GM20000 (cell line): Measurements from ENCODE around the gene CEND1.
A peak's percentile ranks its signal among the peaks of the same experiment; 100 is the strongest.

Experiments
- DNase-seq: peaks from one replicate; pipeline ENCODE4 v3.0.0; 2012; ENCODE audit warnings: low spot score
- CTCF ChIP-seq: IDR thresholded peaks from 2 replicates; pipeline ENCODE4 v1.5.1; 2012; ENCODE audit warnings: mild to moderate bottlenecking, control low read depth; ENCODE audit errors: extremely low read depth, missing control alignments

Gene CEND1

DNA sequence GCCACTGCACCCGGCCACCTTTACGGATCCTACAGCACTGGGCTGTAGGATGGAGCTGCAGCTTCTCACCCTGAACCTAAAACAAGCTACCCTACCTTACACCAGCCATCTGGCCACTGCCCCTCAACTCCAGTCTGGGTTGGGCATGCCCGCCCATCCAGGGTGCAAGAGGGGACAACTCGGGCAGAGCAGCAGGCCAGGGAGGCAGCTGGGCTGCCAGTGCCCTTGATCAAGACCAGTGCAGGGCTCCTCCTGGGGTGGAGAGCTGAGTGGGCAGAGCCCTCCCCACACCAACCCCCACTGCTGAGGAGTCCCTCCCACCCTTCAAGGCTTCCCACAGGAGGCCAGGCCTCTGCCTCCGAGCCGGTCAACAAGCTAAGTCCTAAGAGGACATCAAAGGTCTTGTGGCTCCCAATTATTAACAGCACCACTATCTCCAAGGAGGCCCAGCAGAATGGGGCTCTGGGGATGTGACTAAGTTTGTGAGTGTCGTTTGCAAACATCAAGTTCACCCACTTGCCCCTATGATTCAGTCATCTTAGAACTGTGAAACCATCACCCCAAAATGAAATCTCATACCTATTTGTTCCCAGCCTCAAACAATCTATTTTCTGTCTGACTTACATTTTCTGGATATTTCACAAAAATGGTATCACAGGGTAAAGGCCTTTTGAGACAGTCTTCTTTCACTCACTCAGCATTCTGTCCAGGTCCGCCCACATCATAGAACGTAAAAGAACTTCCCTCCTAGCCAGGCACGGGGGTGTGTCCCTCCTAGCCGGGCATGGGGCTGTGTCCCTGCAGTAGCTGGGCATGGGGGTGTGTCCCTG lies 23.6 kb downstream of the CEND1 start:
- no peak for TF ChIP-seq CTCF
- no peak for DNase-seq

DNA sequence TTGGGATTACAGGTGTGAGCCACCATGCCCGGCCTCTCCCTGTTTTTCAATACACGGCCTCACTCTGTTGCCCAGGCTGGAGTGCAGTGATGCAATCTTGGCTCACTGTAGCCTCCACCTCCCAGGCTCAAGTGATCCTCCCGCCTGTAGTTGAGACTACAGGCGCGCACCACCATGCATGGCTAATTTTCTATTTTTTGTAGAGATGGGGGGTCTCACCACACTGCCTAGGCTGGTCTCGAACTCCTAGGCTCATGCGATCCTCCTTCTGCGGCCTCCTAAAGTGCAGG lies 24.1 kb downstream of the CEND1 start:
- TF ChIP-seq CTCF = no peak
- DNase-seq = no peak

- DNase-seq = peak; percentile 81
Measured at GRCh38 chr11:765025-765801, 24.7 kb downstream of the CEND1 start.

GRCh38 chr11:764322-765024 lies 25.4 kb downstream of the CEND1 start:
- no peak for TF ChIP-seq CTCF
- DNase-seq = no peak

More at GRCh38 chr11:765025-765801, 24.7 kb downstream of the CEND1 start:
- peak; percentile 47 for TF ChIP-seq CTCF

GRCh38 chr11:763549-764321 lies 26.2 kb downstream of the CEND1 start:
- no peak for DNase-seq

DNA sequence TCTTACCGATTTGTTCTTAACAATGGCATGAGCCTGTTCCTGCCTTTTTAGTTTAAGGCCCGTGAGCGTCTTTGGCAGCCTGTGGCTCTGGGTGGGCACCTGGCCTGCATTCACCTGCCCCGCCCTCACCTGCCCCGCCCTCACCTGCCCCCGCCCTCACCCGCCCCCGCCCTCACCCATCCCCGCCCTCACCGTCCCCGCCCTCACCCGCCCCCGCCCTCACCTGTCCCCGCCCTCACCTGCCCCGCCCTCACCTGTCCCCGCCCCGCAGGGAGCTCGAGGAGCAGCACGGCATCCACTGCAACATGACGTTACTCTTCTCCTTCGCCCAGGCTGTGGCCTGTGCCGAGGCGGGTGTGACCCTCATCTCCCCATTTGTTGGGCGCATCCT lies 26.8 kb downstream of the CEND1 start:
- DNase-seq = no peak
- no peak for TF ChIP-seq CTCF

More at GRCh38 chr11:763549-764321, 26.2 kb downstream of the CEND1 start:
- no peak for TF ChIP-seq CTCF
